ENCODE data around the gene CCL5.

- TF ChIP-seq EZH2 (IDR thresholded peaks at IDR 0.05; ENCODE audit: insufficient read depth, poor library complexity, severe bottlenecking) (no peak), EZH2phosphoT487 (IDR thresholded peaks at IDR 0.05; ENCODE audit: insufficient read depth, low read depth) (no peak)
Observed at GRCh38 chr17:35912942-35913341, 32.8 kb upstream of the CCL5 start.

Measured in GM23248 (cell line).